ENCODE data around the gene MICU1.

MICU1 gene

GRCh38 chr10:72637398-72637857, 11.5 kb upstream of the MICU1 start:
- peak; percentile 47 for FAIRE-seq

DNA sequence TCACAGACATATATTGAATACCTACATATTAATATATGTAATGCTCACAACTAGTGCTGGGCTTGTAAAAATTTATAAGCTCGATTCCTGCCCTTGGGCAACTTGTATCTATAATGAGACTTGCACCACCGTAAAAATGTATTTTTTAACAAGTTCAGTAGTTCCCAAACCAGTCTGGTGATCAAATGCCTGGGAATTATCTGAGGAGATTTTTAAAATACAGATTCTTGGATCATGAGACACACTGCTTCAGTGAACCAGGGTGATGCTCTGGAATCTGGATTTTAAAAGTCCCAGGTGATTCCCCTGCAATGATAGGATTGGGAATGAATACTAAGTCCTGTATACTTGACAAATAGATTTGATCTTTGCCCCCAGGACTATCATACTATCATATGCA, 4.3 kb upstream of the MICU1 start:
- FAIRE-seq (no peak), DNase-seq (ENCODE audit: extremely low spot score, insufficient read length, low read depth) (no peak)

More at GRCh38 chr10:72637398-72637857, 11.5 kb upstream of the MICU1 start:
- DNase-seq (ENCODE audit: extremely low spot score, insufficient read length, low read depth), result no peak

GRCh38 chr10:72626444-72626754, 520 bp upstream of the MICU1 start:
- no peak for FAIRE-seq
- DNase-seq (ENCODE audit: extremely low spot score, insufficient read length, low read depth), result no peak

DNA sequence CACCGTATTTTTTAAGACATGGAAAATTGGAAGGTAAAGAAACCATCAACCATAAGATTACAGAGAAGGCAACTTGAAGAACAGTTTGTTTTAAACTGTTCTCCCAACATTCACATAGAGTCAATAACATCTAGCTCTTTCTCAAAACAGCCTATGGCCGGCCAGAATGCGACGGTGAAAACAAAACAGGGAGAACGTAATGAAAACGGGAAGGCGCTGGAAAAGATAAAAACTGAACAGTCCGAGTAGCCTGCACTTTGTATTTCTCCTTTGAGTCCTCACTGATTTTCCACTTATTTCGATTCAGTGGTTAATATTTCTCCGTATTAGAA, 637 bp downstream of the MICU1 start:
- no peak for FAIRE-seq
- no peak for DNase-seq (ENCODE audit: extremely low spot score, insufficient read length, low read depth)

- FAIRE-seq (no peak), DNase-seq (ENCODE audit: extremely low spot score, insufficient read length, low read depth) (no peak)
These were observed 3.6 kb downstream of the MICU1 start for GRCh38 chr10:72622271-72622670.

- DNase-seq (ENCODE audit: extremely low spot score, insufficient read length, low read depth), result no peak
- FAIRE-seq, result no peak
These were observed 9.2 kb downstream of the MICU1 start for GRCh38 chr10:72616716-72617115.

GRCh38 chr10:72615970-72616369, 9.9 kb downstream of the MICU1 start:
- no peak for DNase-seq (ENCODE audit: extremely low spot score, insufficient read length, low read depth)

GRCh38 chr10:72612203-72612826, 13.6 kb downstream of the MICU1 start:
- DNase-seq (ENCODE audit: extremely low spot score, insufficient read length, low read depth), result no peak
- FAIRE-seq, result no peak

More at GRCh38 chr10:72615970-72616369, 9.9 kb downstream of the MICU1 start:
- FAIRE-seq, result no peak

DNA sequence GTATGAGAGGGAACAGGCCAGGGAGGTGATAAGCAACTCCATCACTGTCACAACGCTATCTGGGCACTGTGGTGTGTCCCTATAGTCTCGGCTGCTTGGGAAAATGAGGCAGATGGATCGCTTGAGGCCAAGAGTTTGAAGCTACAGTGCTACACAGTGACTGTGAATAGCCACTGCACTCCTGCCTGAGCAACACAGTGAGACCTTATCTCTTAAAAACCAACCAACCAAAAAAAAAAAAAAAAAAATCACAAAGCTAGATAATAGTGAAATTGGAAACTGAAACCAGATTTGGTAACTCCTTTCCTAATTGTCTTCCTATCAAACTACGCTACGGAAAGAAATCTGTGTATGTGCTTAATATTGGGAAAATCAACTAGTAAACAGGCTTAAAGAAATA, 14.1 kb downstream of the MICU1 start:
- DNase-seq (ENCODE audit: extremely low spot score, insufficient read length, low read depth) (no peak), FAIRE-seq (no peak)

- DNase-seq (ENCODE audit: extremely low spot score, insufficient read length, low read depth) (no peak), FAIRE-seq (no peak)
These were observed 15.4 kb downstream of the MICU1 start for GRCh38 chr10:72610466-72610865.

GRCh38 chr10:72605122-72605521, 20.8 kb downstream of the MICU1 start:
- FAIRE-seq (no peak), DNase-seq (ENCODE audit: extremely low spot score, insufficient read length, low read depth) (no peak)

DNA sequence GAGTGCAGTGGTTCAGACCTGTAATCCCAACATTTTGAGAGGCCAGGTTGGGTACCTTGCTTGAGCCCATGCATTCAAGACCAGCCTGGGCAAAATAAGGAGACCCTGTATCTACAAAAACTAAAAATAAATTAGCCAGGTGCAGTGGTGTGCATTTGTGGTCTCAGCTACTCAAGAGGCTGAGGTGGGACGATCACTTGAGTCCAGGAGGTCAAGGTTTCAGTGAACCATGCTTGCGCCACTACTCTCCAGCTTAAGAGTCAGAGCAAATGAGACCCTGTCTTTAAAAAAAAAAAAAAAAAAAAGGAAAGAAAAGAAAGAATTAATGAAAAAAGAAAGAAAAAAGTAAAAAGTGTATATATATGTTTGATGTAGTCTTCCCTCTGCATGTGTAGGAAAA, 24.7 kb downstream of the MICU1 start:
- no peak for DNase-seq (ENCODE audit: extremely low spot score, insufficient read length, low read depth)
- no peak for FAIRE-seq

- no peak for FAIRE-seq
- DNase-seq (ENCODE audit: extremely low spot score, insufficient read length, low read depth), result no peak
These were observed 26.8 kb downstream of the MICU1 start for GRCh38 chr10:72598769-72599701.

- no peak for DNase-seq (ENCODE audit: extremely low spot score, insufficient read length, low read depth)
- peak; percentile 72 for FAIRE-seq
These were observed 28.0 kb downstream of the MICU1 start for GRCh38 chr10:72597897-72598296.

- FAIRE-seq, result no peak
These were observed 30.4 kb downstream of the MICU1 start for GRCh38 chr10:72595436-72595835.

GRCh38 chr10:72593963-72594362, 31.9 kb downstream of the MICU1 start:
- peak; percentile 24 for FAIRE-seq
- DNase-seq (ENCODE audit: extremely low spot score, insufficient read length, low read depth), result no peak

More at GRCh38 chr10:72595436-72595835, 30.4 kb downstream of the MICU1 start:
- DNase-seq (ENCODE audit: extremely low spot score, insufficient read length, low read depth), result no peak

DNA sequence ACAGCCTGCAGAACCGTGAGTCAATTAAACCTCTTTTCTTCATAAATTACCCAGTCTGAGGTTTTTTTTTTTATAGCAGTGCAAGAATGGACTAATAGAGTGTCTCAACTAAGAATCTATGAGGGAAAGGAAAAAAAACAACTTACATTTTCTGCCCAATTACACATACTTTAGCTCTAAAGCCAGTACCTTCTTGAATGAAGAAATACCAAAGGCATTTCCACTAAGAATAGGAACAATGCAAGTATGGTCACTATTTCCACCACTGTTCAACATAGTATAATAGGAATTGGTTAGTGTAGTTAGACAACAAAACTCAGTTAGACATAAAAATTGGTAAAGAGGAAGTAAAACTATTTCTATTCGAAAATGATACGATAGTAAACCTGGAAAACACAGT, 37.6 kb downstream of the MICU1 start:
- FAIRE-seq, result no peak
- no peak for DNase-seq (ENCODE audit: extremely low spot score, insufficient read length, low read depth)

DNA sequence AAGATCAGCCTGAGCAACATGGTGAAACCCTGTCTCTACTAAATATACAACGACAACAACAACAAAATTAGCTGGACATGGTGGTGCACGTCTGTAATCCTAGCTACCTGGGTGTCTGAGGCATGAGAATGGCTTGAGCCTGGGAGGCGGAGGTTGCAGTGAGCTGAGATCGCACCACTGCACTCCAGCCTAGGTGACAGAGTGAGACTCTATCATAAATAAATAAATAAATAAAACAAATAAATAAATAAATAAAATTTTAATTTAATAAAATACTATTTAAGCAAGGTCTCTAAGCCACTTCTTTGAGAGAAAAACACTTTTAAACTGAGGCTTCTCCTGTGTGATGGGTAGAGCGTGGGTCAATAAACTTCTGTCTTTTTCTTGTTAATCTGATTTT, 38.3 kb downstream of the MICU1 start:
- FAIRE-seq, result no peak
- no peak for DNase-seq (ENCODE audit: extremely low spot score, insufficient read length, low read depth)

DNA sequence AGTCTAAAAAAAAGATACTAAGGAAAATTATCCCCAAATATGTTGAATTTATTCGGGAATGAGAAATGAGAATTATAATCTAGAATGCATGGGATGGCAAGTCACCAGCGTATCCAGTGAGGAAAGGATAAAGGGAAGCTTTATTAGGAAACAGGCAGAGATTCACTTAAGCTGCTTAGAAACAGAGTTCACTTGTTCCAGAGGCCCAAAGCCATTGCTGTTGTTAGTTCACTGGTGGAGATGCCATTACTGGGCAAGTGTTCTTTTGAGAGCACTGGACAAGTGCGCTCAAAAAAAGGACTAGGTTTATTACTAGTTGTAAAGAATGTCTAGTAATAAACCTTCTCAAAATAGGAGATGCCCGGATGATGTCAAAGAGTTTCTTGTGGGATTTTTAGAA, 51.2 kb downstream of the MICU1 start:
- no peak for DNase-seq (ENCODE audit: extremely low spot score, insufficient read length, low read depth)
- no peak for FAIRE-seq

DNA sequence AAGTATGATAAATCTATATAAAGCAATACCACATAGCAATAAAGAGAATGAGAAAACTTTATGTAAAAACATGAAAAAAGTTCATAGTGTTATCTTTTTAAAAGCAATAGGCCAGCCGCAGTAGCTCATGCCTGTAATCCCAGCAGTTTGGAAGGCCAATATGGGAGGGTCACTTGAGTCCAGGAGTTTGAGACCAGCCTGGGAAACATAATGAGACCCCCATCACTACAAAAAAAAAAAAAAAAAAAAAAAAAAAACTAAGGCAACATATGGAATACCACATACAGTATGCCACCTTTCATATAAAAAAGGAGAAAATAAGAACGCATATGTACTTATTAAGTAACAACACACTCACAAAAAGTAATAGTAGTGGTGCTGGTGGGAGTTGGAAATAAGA, 52.8 kb downstream of the MICU1 start:
- DNase-seq (ENCODE audit: extremely low spot score, insufficient read length, low read depth) (no peak), FAIRE-seq (no peak)

DNA sequence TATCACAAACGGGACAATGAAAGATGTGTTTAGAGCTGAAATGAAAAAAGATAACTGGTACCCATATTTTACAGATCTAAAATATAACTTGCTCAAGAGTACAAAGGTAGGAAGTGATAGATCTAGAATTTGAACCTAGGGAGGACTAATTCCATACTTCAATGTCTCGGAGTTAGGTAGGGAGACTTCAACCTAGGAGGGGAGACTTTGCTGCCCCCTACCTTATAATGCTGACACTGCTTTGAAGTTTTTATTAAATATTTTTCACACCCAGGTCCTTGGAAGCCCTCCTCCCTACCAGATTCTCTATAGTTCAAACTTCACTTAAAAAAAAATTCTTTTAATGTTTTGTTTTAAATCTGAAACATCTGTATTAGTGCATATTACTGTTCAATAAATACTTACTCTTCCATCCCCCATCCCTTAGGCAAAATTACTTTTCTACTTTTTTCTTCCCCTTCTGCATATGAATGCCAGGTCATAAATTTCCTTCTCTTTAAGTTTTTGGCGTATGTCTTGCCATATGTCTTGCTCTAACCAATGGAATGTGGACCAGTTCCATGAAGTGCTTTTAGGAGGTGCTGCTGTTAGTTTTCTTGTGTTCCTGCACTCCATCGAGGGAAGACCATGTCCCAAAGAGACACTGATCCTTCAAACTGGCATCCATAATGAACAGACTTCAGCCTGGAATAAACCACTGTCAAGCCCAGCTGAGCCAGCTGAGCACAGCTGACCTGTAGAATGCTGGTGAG, 57.8 kb downstream of the MICU1 start:
- peak; percentile 33 for FAIRE-seq
- DNase-seq (ENCODE audit: extremely low spot score, insufficient read length, low read depth), result no peak

Data from GM18507 (cell line).